Posterior cingulate gyrus (tissue), 11 donors: ENCODE data around the gene CEP55.
A peak's percentile ranks its signal among the peaks of the same experiment; 100 is the strongest.
"Not testable (repeated sequence)": the region's sequence is repeated elsewhere in the genome, so short reads cannot be mapped to it uniquely, and the experiment has no call there.

Experiments
- DNase-seq, 10 donors: peaks; one replicate each; pipeline versions ENCODE4 v3.0.0 to v3.0.0-alpha.2; 2020 to 2021; ENCODE audit warnings: mixed read lengths in 3 of 10
- intact Hi-C: fragments of 100-400 bp; cut with DNase I; formaldehyde crosslinking; loops from one replicate; pipeline ENCODE4 v1.15.1; 2023

The CEP55 gene

GRCh38 chr10:93505075-93505474, 8.7 kb downstream of the CEP55 start:
- intact Hi-C loops: no loop called here
- no peak for DNase-seq

GRCh38 chr10:93509816-93510215, 13.4 kb downstream of the CEP55 start:
- intact Hi-C loops: no loop called here
- DNase-seq: no peak

GRCh38 chr10:93512565-93512964, 16.2 kb downstream of the CEP55 start:
- DNase-seq: no peak
- intact Hi-C loops: no loop called here

- intact Hi-C loops: no loop called here
These were observed 16.7 kb downstream of the CEP55 start for GRCh38 chr10:93513091-93513490.

GRCh38 chr10:93514521-93514920, 18.1 kb downstream of the CEP55 start:
- no peak for DNase-seq
- intact Hi-C loops: no loop called here

More at GRCh38 chr10:93513091-93513490, 16.7 kb downstream of the CEP55 start:
- DNase-seq: no peak

- DNase-seq: no peak
- intact Hi-C loops: no loop called here
These were observed 18.9 kb downstream of the CEP55 start for GRCh38 chr10:93515071-93516005.

- intact Hi-C loops: no loop called here
- no peak for DNase-seq
These were observed 19.6 kb downstream of the CEP55 start for GRCh38 chr10:93516006-93516380.

GRCh38 chr10:93518531-93518930, 22.1 kb downstream of the CEP55 start:
- intact Hi-C loops: no loop called here
- DNase-seq: no peak

GRCh38 chr10:93535293-93535692, 38.9 kb downstream of the CEP55 start:
- DNase-seq: no peak
- intact Hi-C loops: no loop called here

- DNase-seq, intact Hi-C loops: not testable (repeated sequence)
These were observed 44.5 kb downstream of the CEP55 start for GRCh38 chr10:93540871-93541270.

- DNase-seq: peak in 1 of 10 donors; percentile 18
- intact Hi-C loops: no loop called here
These were observed 45.3 kb downstream of the CEP55 start for GRCh38 chr10:93541402-93542357.

- intact Hi-C loops: no loop called here
- DNase-seq: no peak
These were observed 46.0 kb downstream of the CEP55 start for GRCh38 chr10:93542358-93542791.

- intact Hi-C loops, DNase-seq: not testable (repeated sequence)
These were observed 50.6 kb downstream of the CEP55 start for GRCh38 chr10:93546995-93547394.

GRCh38 chr10:93547522-93547921, 51.1 kb downstream of the CEP55 start:
- no peak for DNase-seq
- intact Hi-C loops: no loop called here

- intact Hi-C loops: no loop called here
- no peak for DNase-seq
These were observed 52.1 kb downstream of the CEP55 start for GRCh38 chr10:93548376-93549071.

- no peak for DNase-seq
- intact Hi-C loops: no loop called here
These were observed 54.2 kb downstream of the CEP55 start for GRCh38 chr10:93550606-93551005.

- intact Hi-C loops: no loop called here
- DNase-seq: no peak
These were observed 56.4 kb downstream of the CEP55 start for GRCh38 chr10:93552780-93553179.

- intact Hi-C loops: loop anchor here (1.0 kb wide), 1 partner anchor 127 kb away; no protein-coding TSS in a partner anchor
- no peak for DNase-seq
These were observed 57.3 kb downstream of the CEP55 start for GRCh38 chr10:93553482-93554315.

- intact Hi-C loops: loop anchor here (1.0 kb wide), 1 partner anchor 126 kb away; no protein-coding TSS in a partner anchor
- DNase-seq: no peak
These were observed 57.9 kb downstream of the CEP55 start for GRCh38 chr10:93554316-93554663.
